ENCODE data around the gene ORM2. TPM values are rescaled to one million over a fixed set of nuclear protein-coding genes. Genes with fewer than 3 reads are reported as not detected.

The ORM2 gene
- total RNA-seq, 1 donor from 2014 or later, result not detected

DNA sequence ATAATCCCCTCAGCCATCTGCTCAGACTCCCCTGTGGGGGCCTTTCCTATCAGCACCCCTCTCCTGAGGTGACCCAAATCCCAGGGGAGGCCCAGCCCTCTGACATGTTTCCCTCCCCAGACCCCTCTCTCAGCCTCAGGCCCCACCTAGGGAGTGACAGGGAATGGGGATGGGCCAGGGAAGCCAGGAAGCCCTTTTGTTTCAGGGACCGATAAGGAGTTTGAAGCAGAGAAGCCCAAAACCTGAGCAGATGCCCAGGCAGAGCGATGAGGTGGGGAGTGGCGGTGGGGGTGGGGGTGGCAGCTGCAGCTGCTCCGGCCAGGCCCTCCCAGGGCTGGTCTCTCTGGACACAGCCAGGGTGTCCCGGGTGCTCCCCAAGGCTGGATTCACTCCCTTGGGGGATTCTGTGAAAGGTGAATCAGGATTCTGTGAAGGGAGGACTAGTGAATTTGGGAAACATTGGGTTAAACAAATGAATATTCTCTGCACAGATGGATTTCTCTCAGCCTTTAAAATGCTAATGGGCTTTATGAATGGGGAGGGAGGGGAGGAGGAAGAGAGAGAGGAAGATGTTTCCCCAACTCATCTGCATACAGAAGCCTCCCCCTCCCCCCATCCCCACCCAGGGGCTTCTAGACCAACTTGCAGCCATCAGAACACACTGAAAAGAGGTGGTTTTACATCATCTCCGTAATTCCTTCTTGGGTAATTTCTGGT, 40.7 kb downstream of the ORM2 start:
- Mint-ChIP-seq H3K27ac (ENCODE audit: unreplicated experiment) (peak overlapping the region; percentile 48), H3K4me1 (peaks cover 29% of the 10 kb centered on the region), H3K27me3 (ENCODE audit: low read depth) (no peaks in the 10 kb centered on the region), H3K4me3 (no peak overlapping the region), H3K9me3 (peaks cover 4% of the 10 kb centered on the region), H3K36me3 (ENCODE audit: low read depth) (peaks cover 5% of the 10 kb centered on the region)
- DNase-seq (ENCODE audit: low read depth, low spot score), result no peak
- TF ChIP-seq, protein P1, sequence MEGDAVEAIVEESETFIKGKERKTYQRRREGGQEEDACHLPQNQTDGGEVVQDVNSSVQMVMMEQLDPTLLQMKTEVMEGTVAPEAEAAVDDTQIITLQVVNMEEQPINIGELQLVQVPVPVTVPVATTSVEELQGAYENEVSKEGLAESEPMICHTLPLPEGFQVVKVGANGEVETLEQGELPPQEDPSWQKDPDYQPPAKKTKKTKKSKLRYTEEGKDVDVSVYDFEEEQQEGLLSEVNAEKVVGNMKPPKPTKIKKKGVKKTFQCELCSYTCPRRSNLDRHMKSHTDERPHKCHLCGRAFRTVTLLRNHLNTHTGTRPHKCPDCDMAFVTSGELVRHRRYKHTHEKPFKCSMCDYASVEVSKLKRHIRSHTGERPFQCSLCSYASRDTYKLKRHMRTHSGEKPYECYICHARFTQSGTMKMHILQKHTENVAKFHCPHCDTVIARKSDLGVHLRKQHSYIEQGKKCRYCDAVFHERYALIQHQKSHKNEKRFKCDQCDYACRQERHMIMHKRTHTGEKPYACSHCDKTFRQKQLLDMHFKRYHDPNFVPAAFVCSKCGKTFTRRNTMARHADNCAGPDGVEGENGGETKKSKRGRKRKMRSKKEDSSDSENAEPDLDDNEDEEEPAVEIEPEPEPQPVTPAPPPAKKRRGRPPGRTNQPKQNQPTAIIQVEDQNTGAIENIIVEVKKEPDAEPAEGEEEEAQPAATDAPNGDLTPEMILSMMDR (conservative IDR thresholded peaks at IDR 0.05), result no peak

DNA sequence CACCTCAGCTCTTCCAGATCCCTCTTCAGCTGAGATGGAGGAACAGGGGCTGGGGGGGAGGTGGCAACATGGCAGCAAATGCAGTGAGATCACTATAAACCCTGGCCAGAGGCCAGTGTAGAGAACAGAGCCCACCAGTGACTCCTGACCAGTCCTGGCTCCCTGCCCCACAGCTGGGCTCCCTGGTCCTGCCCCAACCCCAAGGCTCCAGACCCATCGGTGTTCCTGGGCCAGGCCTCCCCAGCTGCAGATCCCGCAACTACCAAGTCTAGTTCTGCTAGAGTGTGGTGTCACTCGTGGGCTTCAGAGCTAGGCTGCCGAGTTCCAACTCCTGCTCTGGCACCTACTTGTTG, 41.3 kb downstream of the ORM2 start:
- TF ChIP-seq, protein P1 (conservative IDR thresholded peaks at IDR 0.05), result no peak
- Mint-ChIP-seq H3K9me3 (peaks cover 4% of the 10 kb centered on the region), H3K36me3 (ENCODE audit: low read depth) (peaks cover 5% of the 10 kb centered on the region), H3K27me3 (ENCODE audit: low read depth) (no peaks in the 10 kb centered on the region), H3K27ac (ENCODE audit: unreplicated experiment) (peak overlapping the region; percentile 50), H3K4me1 (peaks cover 29% of the 10 kb centered on the region), H3K4me3 (no peak overlapping the region)
- no peak for DNase-seq (ENCODE audit: low read depth, low spot score)

DNA sequence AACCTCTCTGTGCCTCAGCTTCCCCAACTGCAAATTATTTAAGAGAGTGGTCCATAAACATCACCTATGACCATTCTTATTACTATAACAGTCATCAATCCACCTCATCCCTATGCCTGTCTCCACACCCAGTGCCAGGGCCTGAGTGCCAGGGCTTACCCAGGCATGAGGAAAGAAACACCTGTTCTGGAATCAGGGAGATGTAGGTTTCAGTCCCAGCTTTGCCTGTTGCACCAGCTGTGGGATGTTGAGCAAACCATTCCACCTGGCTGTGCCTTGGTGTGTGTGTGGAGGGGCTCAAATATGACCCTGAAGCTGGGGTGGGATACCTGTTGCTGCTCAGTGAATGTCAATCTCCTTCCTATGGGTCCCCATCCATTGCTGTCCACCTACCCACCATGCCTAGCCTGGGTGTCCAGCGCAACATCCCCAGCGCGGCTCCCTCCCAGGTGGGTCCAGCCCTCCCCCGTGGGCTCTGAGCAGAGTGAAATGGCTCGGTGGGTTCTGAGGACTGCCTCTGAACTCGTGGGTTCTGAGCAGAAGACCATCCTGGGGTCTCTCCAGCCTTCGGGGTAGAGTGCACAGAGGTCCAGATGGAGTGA, 41.8 kb downstream of the ORM2 start:
- H3K9me3 Mint-ChIP-seq, result peaks cover 4% of the 10 kb centered on the region
- H3K27ac Mint-ChIP-seq (ENCODE audit: unreplicated experiment), result peak overlapping the region; percentile 50
- H3K27me3 Mint-ChIP-seq (ENCODE audit: low read depth), result no peaks in the 10 kb centered on the region
- peaks cover 29% of the 10 kb centered on the region for H3K4me1 Mint-ChIP-seq
- DNase-seq (ENCODE audit: low read depth, low spot score), result no peak
- H3K4me3 Mint-ChIP-seq, result no peak overlapping the region
- TF ChIP-seq, protein P1 (conservative IDR thresholded peaks at IDR 0.05), result no peak
- H3K36me3 Mint-ChIP-seq (ENCODE audit: low read depth), result peaks cover 5% of the 10 kb centered on the region

DNA sequence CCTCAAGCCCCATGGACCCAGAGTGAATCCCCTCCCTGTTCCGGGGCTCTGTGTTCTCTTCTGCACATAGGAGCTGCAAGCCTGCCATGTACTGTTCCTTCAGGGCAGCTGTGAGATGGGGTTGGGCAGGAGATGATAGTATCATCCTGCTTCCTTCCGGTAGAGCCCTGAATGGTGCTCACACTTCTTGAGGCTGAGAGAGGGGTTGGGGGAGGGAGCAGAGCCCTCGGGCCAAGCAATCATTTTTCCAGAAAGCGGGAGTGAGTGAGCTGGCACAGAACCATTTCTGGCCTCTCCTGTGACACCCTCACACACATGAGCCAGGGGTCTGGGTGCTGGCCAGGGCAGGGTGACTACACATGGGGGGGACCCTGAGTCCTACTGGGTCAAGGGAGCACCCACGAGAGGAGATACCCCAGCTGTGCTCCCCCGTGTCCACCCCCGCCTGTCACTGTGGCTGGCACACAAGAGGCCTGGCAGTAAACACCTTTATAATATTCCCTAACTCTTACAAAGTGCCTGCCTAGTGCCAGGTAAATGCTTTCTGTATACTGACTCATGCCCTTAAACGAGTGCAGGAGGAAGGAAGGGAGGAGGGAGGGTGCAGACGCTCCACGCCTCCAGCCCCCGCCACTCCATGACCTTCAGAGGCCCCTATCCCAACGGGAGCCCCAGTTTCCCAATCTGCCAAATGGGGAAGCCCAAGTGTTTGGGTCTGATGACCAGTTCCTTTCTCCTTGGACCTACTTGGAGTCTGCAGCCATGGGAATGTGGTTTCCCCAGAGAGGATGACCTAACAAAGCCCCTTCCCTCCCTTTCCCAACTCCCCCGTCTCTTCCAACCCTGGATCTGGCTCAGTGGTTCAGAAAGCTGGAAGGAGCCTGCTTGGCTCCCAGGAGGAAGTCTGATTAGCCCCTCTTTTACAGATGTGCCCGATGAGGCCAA, 42.6 kb downstream of the ORM2 start:
- peaks cover 29% of the 10 kb centered on the region for H3K4me1 Mint-ChIP-seq
- H3K9me3 Mint-ChIP-seq, result peaks cover 4% of the 10 kb centered on the region
- no peaks in the 10 kb centered on the region for H3K27me3 Mint-ChIP-seq (ENCODE audit: low read depth)
- peaks cover 5% of the 10 kb centered on the region for H3K36me3 Mint-ChIP-seq (ENCODE audit: low read depth)
- H3K4me3 Mint-ChIP-seq, result no peak overlapping the region
- H3K27ac Mint-ChIP-seq (ENCODE audit: unreplicated experiment), result peak overlapping the region; percentile 57
- DNase-seq (ENCODE audit: low read depth, low spot score), result no peak
- TF ChIP-seq, protein P1 (conservative IDR thresholded peaks at IDR 0.05), result no peak

DNA sequence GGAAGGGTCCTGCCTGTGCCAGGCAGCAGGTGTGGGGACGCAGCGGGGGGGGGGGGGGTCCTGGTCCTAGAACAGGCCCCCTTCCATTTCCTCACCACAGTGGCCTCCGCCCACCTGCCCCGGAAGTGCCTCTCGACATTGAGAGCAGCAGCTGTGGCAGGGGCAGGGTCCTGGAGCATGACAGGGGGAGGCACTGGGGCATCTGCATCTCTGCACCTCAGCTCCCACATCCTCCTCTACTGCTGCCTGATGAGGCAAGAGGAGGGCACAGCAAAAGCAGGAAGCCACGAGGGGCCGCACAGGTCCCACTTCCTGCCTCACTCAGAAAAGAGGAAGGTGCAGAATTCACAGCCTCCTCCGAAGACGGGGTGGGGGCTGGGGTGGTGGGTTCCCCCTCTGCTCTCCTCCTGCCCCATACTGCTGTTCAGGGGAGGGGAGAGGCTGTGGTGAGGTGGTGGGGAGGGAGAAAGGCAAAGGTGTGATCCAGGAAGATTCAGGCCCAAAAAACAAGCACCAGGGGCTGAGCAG, 43.3 kb downstream of the ORM2 start:
- Mint-ChIP-seq H3K27ac (ENCODE audit: unreplicated experiment) (no peak overlapping the region), H3K27me3 (ENCODE audit: low read depth) (no peaks in the 10 kb centered on the region), H3K4me3 (no peak overlapping the region), H3K9me3 (peaks cover 4% of the 10 kb centered on the region), H3K36me3 (ENCODE audit: low read depth) (peaks cover 5% of the 10 kb centered on the region), H3K4me1 (peaks cover 29% of the 10 kb centered on the region)
- DNase-seq (ENCODE audit: low read depth, low spot score), result no peak
- TF ChIP-seq, protein P1 (conservative IDR thresholded peaks at IDR 0.05), result no peak
